GM19452 (cell line): ENCODE results near the gene PDE4D.
A peak's percentile ranks its signal among the peaks of the same experiment; 100 is the strongest.
"Not testable (repeated sequence)": the region's sequence is repeated elsewhere in the genome, so short reads cannot be mapped to it uniquely, and the experiment has no call there.

Experiments used
- ATAC-seq: cut with Tn5 transposase; IDR thresholded peaks from one replicate; pipeline ENCODE4 v1.9.1; 2021; ENCODE audit not compliant: unreplicated experiment

Gene PDE4D

GRCh38 chr5:59587489-59588337 lies 305.8 kb downstream of the PDE4D start:
- ATAC-seq, result no peak

- ATAC-seq, result no peak
These were observed 306.7 kb downstream of the PDE4D start for GRCh38 chr5:59586841-59587240.

GRCh38 chr5:59584858-59585846 lies 308.4 kb downstream of the PDE4D start:
- no peak for ATAC-seq

- ATAC-seq, result no peak
These were observed 309.5 kb downstream of the PDE4D start for GRCh38 chr5:59583810-59584562.

GRCh38 chr5:59583151-59583809 lies 310.2 kb downstream of the PDE4D start:
- ATAC-seq, result no peak

- ATAC-seq, result no peak
These were observed 310.8 kb downstream of the PDE4D start for GRCh38 chr5:59582746-59583145.

- no peak for ATAC-seq
These were observed 313.7 kb downstream of the PDE4D start for GRCh38 chr5:59579824-59580167.

- ATAC-seq, result no peak
These were observed 314.3 kb downstream of the PDE4D start for GRCh38 chr5:59579101-59579823.

- ATAC-seq, result no peak
These were observed 316.0 kb downstream of the PDE4D start for GRCh38 chr5:59577485-59577884.

GRCh38 chr5:59575648-59576445 lies 317.7 kb downstream of the PDE4D start:
- ATAC-seq, result peak; percentile 70

- ATAC-seq, result not testable (repeated sequence)
These were observed 320.0 kb downstream of the PDE4D start for GRCh38 chr5:59573509-59573908.

GRCh38 chr5:59571067-59571466 lies 322.5 kb downstream of the PDE4D start:
- no peak for ATAC-seq

GRCh38 chr5:59569608-59570334 lies 323.8 kb downstream of the PDE4D start:
- no peak for ATAC-seq

GRCh38 chr5:59569158-59569557 lies 324.4 kb downstream of the PDE4D start:
- ATAC-seq, result no peak

- ATAC-seq, result no peak
These were observed 325.4 kb downstream of the PDE4D start for GRCh38 chr5:59568161-59568560.

- no peak for ATAC-seq
These were observed 328.0 kb downstream of the PDE4D start for GRCh38 chr5:59565551-59565950.

GRCh38 chr5:59564895-59565294 lies 328.6 kb downstream of the PDE4D start:
- no peak for ATAC-seq

GRCh38 chr5:59562756-59563389 lies 330.7 kb downstream of the PDE4D start:
- peak; percentile 95 for ATAC-seq
